Neural crest cell (in vitro differentiated cells): ENCODE measurements around the gene WDR5B. TPM values are rescaled to one million over a fixed set of nuclear protein-coding genes. Genes with fewer than 3 reads are reported as not detected.

Experiments used
- DNase-seq: peaks from one replicate; pipeline ENCODE4 v3.0.0; 2021; ENCODE audit warnings: low read depth, mixed read lengths, low spot score
- H3K27ac Mint-ChIP-seq: one replicate; pipeline ENCODE4 v1.8.0; 2021; ENCODE audit warnings: mild to moderate bottlenecking, mixed read lengths; ENCODE audit not compliant: unreplicated experiment
- H3K27me3 Mint-ChIP-seq: 2 replicates; pipeline ENCODE4 v1.8.0; 2021; ENCODE audit warnings: low read depth, mild to moderate bottlenecking, mixed read lengths
- H3K36me3 Mint-ChIP-seq: 2 replicates; pipeline ENCODE4 v1.8.0; 2021; ENCODE audit warnings: low read depth, mild to moderate bottlenecking, mixed read lengths
- H3K4me1 Mint-ChIP-seq: 2 replicates; pipeline ENCODE4 v1.8.0; 2021; ENCODE audit warnings: mixed read lengths
- H3K4me3 Mint-ChIP-seq: one replicate; pipeline ENCODE4 v1.8.0; 2021; ENCODE audit warnings: mild to moderate bottlenecking, mixed read lengths
- H3K9me3 Mint-ChIP-seq: 2 replicates; pipeline ENCODE4 v1.8.0; 2021; ENCODE audit warnings: mixed read lengths
- CTCF ChIP-seq: fragments of 200-600 bp; sonication (generic); conservative IDR thresholded peaks from 2 replicates; pipeline ENCODE4 v1.5.0; 2021; ENCODE audit warnings: antibody characterized with exemption, mild to moderate bottlenecking
- total RNA-seq: library from RNA; stranded (reverse); gene quantifications from 2 replicates; pipeline ENCODE4 v1.2.1, GENCODE V29; 2021

The WDR5B gene
- total RNA-seq, 1 donor from 2014 or later, result 6.8 TPM

DNA sequence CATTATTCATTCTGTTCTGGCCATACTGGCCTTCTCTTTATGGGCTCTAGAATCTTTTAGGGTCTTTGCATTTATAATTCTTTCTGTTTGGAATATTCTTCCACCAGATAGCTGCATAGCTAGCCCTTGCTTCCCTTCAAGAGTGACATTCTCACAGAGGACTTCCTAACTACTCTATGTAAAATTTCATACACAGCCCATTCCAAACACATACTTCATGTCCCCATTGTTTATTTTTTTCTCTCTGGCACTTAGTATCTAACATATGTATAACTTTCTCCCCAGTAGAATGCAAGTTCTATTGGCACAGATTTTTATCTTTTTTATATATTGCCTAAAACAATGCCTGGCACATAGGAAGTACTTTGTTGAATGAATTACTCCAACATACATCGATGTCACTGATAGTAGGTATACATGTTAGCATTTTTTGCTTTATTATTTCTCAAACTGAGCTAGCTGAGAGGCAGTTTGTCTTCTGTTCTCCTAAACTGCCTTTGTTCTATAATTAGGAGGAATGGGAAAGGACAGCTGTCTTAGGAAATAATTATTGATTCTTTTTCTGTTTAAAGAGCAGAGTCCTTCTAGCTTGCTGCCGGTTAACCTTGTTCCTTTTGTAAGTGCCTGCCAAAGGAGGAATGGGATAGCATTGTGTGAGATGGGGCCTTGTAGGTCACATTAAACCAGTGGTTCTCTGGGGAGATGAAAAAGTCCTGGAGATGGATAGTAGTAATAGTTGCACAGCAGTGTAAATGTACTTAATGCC is 24.0 kb downstream of the WDR5B start:
- H3K9me3 Mint-ChIP-seq, result no peaks in the 10 kb centered on the region
- H3K27ac Mint-ChIP-seq, result no peak overlapping the region
- H3K4me1 Mint-ChIP-seq, result peaks cover 3% of the 10 kb centered on the region
- no peak for TF ChIP-seq CTCF
- no peaks in the 10 kb centered on the region for H3K36me3 Mint-ChIP-seq
- H3K27me3 Mint-ChIP-seq, result no peaks in the 10 kb centered on the region
- H3K4me3 Mint-ChIP-seq, result no peak overlapping the region
- DNase-seq, result no peak

GRCh38 chr3:122390665-122391064 is 25.2 kb downstream of the WDR5B start:
- Mint-ChIP-seq H3K27ac (no peak overlapping the region), H3K9me3 (no peaks in the 10 kb centered on the region), H3K4me3 (no peak overlapping the region)

GRCh38 chr3:122389892-122390291 is 26.0 kb downstream of the WDR5B start:
- no peak overlapping the region for H3K27ac Mint-ChIP-seq

More at GRCh38 chr3:122390665-122391064, 25.2 kb downstream of the WDR5B start:
- no peaks in the 10 kb centered on the region for H3K27me3 Mint-ChIP-seq
- H3K36me3 Mint-ChIP-seq, result no peaks in the 10 kb centered on the region
- TF ChIP-seq CTCF, result no peak
- no peak for DNase-seq
- peaks cover 3% of the 10 kb centered on the region for H3K4me1 Mint-ChIP-seq

DNA sequence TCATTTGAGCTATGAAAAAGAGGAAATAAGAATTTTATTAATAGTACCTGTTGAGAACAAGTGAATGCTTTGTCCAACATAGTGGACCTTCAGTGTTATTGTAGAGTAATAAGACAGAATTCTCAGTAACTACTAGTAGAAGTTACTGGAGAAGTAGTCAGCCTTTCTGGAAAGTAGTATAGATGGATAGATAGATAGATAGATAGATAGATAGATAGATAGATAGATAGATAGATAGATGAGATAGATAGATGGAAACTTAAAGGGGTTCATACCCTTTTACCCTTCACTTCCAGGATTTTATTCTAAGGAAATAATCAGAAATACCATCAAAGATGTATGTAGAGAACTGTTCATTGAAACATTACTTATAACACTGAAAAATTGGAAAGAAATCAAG is 26.7 kb downstream of the WDR5B start:
- Mint-ChIP-seq H3K4me1 (peaks cover 9% of the 10 kb centered on the region), H3K27ac (no peak overlapping the region), H3K4me3 (no peak overlapping the region), H3K9me3 (no peaks in the 10 kb centered on the region), H3K27me3 (no peaks in the 10 kb centered on the region), H3K36me3 (no peaks in the 10 kb centered on the region)
- DNase-seq, result no peak
- TF ChIP-seq CTCF, result no peak

More at GRCh38 chr3:122389892-122390291, 26.0 kb downstream of the WDR5B start:
- peaks cover 3% of the 10 kb centered on the region for H3K4me1 Mint-ChIP-seq
- no peaks in the 10 kb centered on the region for H3K9me3 Mint-ChIP-seq
- no peaks in the 10 kb centered on the region for H3K27me3 Mint-ChIP-seq
- DNase-seq, result no peak
- no peak overlapping the region for H3K4me3 Mint-ChIP-seq
- H3K36me3 Mint-ChIP-seq, result no peaks in the 10 kb centered on the region
- TF ChIP-seq CTCF, result no peak

- no peaks in the 10 kb centered on the region for H3K36me3 Mint-ChIP-seq
- H3K27ac Mint-ChIP-seq, result no peak overlapping the region
- no peaks in the 10 kb centered on the region for H3K9me3 Mint-ChIP-seq
- no peak for DNase-seq
- peaks cover 18% of the 10 kb centered on the region for H3K4me1 Mint-ChIP-seq
- H3K4me3 Mint-ChIP-seq, result no peak overlapping the region
- H3K27me3 Mint-ChIP-seq, result no peaks in the 10 kb centered on the region
- TF ChIP-seq CTCF, result no peak
Observed at GRCh38 chr3:122387709-122388108, 28.2 kb downstream of the WDR5B start.
